TTC549 (cell line): ENCODE data around the gene PTPRG.

ENCODE experiments used
- FAIRE-seq: peaks from 2 replicates; lab custom pipeline; 2012; peaks lifted over from hg19 to GRCh38; lab: Jason Lieb, UNC

PTPRG gene

GRCh38 chr3:61589856-61590255 lies 28.5 kb downstream of the PTPRG start:
- FAIRE-seq: no peak

GRCh38 chr3:61591300-61591699 lies 29.9 kb downstream of the PTPRG start:
- no peak for FAIRE-seq

- FAIRE-seq: no peak
These were observed 32.2 kb downstream of the PTPRG start for GRCh38 chr3:61593446-61594029.

GRCh38 chr3:61594144-61594963 lies 33.0 kb downstream of the PTPRG start:
- no peak for FAIRE-seq

GRCh38 chr3:61594964-61595285 lies 33.6 kb downstream of the PTPRG start:
- FAIRE-seq: no peak

GRCh38 chr3:61595288-61595687 lies 33.9 kb downstream of the PTPRG start:
- FAIRE-seq: no peak

- FAIRE-seq: no peak
These were observed 34.5 kb downstream of the PTPRG start for GRCh38 chr3:61595826-61596225.

GRCh38 chr3:61597906-61598305 lies 36.5 kb downstream of the PTPRG start:
- FAIRE-seq: no peak

- no peak for FAIRE-seq
These were observed 38.8 kb downstream of the PTPRG start for GRCh38 chr3:61600195-61600594.

- FAIRE-seq: no peak
These were observed 40.5 kb downstream of the PTPRG start for GRCh38 chr3:61601831-61602230.

- no peak for FAIRE-seq
These were observed 41.1 kb downstream of the PTPRG start for GRCh38 chr3:61602466-61602865.

GRCh38 chr3:61605589-61606175 lies 44.3 kb downstream of the PTPRG start:
- no peak for FAIRE-seq

- no peak for FAIRE-seq
These were observed 44.8 kb downstream of the PTPRG start for GRCh38 chr3:61606196-61606595.

- no peak for FAIRE-seq
These were observed 46.7 kb downstream of the PTPRG start for GRCh38 chr3:61608072-61608471.

GRCh38 chr3:61608711-61609110 lies 47.3 kb downstream of the PTPRG start:
- no peak for FAIRE-seq

- FAIRE-seq: no peak
These were observed 48.9 kb downstream of the PTPRG start for GRCh38 chr3:61610316-61610715.

GRCh38 chr3:61612211-61613194 lies 51.1 kb downstream of the PTPRG start:
- no peak for FAIRE-seq

GRCh38 chr3:61613666-61614065 lies 52.3 kb downstream of the PTPRG start:
- no peak for FAIRE-seq

GRCh38 chr3:61615643-61616042 lies 54.3 kb downstream of the PTPRG start:
- no peak for FAIRE-seq

- FAIRE-seq: no peak
These were observed 55.2 kb downstream of the PTPRG start for GRCh38 chr3:61616586-61616985.

GRCh38 chr3:61617041-61617440 lies 55.7 kb downstream of the PTPRG start:
- FAIRE-seq: no peak

- no peak for FAIRE-seq
These were observed 56.3 kb downstream of the PTPRG start for GRCh38 chr3:61617651-61618050.

- no peak for FAIRE-seq
These were observed 56.9 kb downstream of the PTPRG start for GRCh38 chr3:61618231-61618630.
